Mesenchymal stem cell (in vitro differentiated cells and primary cell): ENCODE results near the gene TCF12.
A peak's percentile ranks its signal among the peaks of the same experiment; 100 is the strongest.

Source experiments
- DNase-seq: peaks from one replicate; pipeline ENCODE4 v3.0.0-alpha.2; 2013
- H2AFZ ChIP-seq: one replicate; pipeline ENCODE4 v1.6.1; 2013; ENCODE audit warnings: low read depth, mild to moderate bottlenecking, control low read depth, inconsistent platforms, low read length, moderate library complexity
- H2AK5ac ChIP-seq: 2 replicates; pipeline ENCODE4 v1.6.1; 2013; ENCODE audit warnings: low read length, moderate library complexity, mild to moderate bottlenecking, inconsistent platforms; ENCODE audit not compliant: severe bottlenecking
- H2BK120ac ChIP-seq: one replicate; pipeline ENCODE4 v1.6.1; 2013; ENCODE audit warnings: low read depth, mild to moderate bottlenecking, inconsistent platforms, low read length, moderate library complexity
- H2BK12ac ChIP-seq, 2 experiments: one replicate each; pipeline ENCODE4 v1.6.1; 2013; ENCODE audit warnings: inconsistent platforms in 2 of 2, low read length in 2 of 2, mild to moderate bottlenecking in 2 of 2, moderate library complexity in 2 of 2, control low read depth in 1 of 2
- H2BK15ac ChIP-seq: one replicate; pipeline ENCODE4 v1.6.1; 2013; ENCODE audit warnings: mild to moderate bottlenecking, low read depth, inconsistent platforms; ENCODE audit not compliant: poor library complexity, severe bottlenecking
- H2BK5ac ChIP-seq: 2 replicates; pipeline ENCODE4 v1.6.1; 2013; ENCODE audit warnings: low read depth, mild to moderate bottlenecking, low read length, control low read depth, inconsistent platforms; ENCODE audit not compliant: poor library complexity, severe bottlenecking
- H3K14ac ChIP-seq, 2 experiments: one replicate each; pipeline ENCODE4 v1.6.1; 2013; ENCODE audit warnings: inconsistent platforms in 2 of 2, low read length in 2 of 2, control low read depth in 1 of 2, mild to moderate bottlenecking in 1 of 2, moderate library complexity in 1 of 2
- H3K18ac ChIP-seq, 2 experiments: one replicate each; pipeline ENCODE4 v1.6.1; 2013; ENCODE audit warnings: inconsistent platforms in 2 of 2, low read length in 2 of 2, control low read depth in 1 of 2, low read depth in 1 of 2, mild to moderate bottlenecking in 1 of 2
- H3K23ac ChIP-seq, 2 experiments: one replicate each; pipeline ENCODE4 v1.6.1; 2013; ENCODE audit warnings: inconsistent platforms in 2 of 2, low read length in 2 of 2, mild to moderate bottlenecking in 2 of 2, moderate library complexity in 2 of 2, control low read depth in 1 of 2
- H3K27ac ChIP-seq: 2 replicates; pipeline ENCODE4 v1.5.1; 2013; ENCODE audit warnings: mild to moderate bottlenecking, moderate library complexity, low read length, control low read depth, inconsistent platforms; ENCODE audit not compliant: poor library complexity, severe bottlenecking
- H3K27me3 ChIP-seq, 2 experiments: 2 replicates each; pipeline versions ENCODE4 v1.6.1 to v1.7.0; 2013; ENCODE audit warnings: low read length in 2 of 2, mild to moderate bottlenecking in 2 of 2, moderate library complexity in 2 of 2, control low read depth in 1 of 2, inconsistent platforms in 1 of 2; ENCODE audit not compliant: control insufficient read depth in 1 of 2, insufficient read depth in 1 of 2
- H3K36me3 ChIP-seq, 2 experiments: 2 replicates each; pipeline versions ENCODE4 v1.6.1 to v1.7.0; 2013; ENCODE audit warnings: low read length in 2 of 2, control low read depth in 1 of 2, inconsistent platforms in 1 of 2, low read depth in 1 of 2, mild to moderate bottlenecking in 1 of 2; ENCODE audit not compliant: insufficient read depth in 2 of 2, control insufficient read depth in 1 of 2
- H3K4ac ChIP-seq, 2 experiments: one replicate each; pipeline ENCODE4 v1.6.1; 2013; ENCODE audit warnings: inconsistent platforms in 2 of 2, low read length in 2 of 2, mild to moderate bottlenecking in 2 of 2, moderate library complexity in 2 of 2, control low read depth in 1 of 2, low read depth in 1 of 2
- H3K4me1 ChIP-seq: 2 replicates; pipeline ENCODE4 v1.6.1; 2013; ENCODE audit warnings: low read depth, low read length, control low read depth; ENCODE audit not compliant: control insufficient read depth, insufficient read depth
- H3K4me2 ChIP-seq: 2 replicates; pipeline ENCODE4 v1.6.1; 2013; ENCODE audit warnings: low read length, mild to moderate bottlenecking, inconsistent platforms; ENCODE audit not compliant: poor library complexity, severe bottlenecking
- H3K4me3 ChIP-seq, 2 experiments: 2 replicates each; pipeline versions ENCODE4 v1.5.1 to v1.7.0; 2013; ENCODE audit warnings: low read length in 2 of 2, mild to moderate bottlenecking in 2 of 2, control low read depth in 1 of 2, low read depth in 1 of 2; ENCODE audit not compliant: insufficient read depth in 1 of 2
- H3K79me1 ChIP-seq: replicated peaks from 2 replicates; pipeline ENCODE4 v1.6.1; 2013; ENCODE audit warnings: mild to moderate bottlenecking, control low read depth, low read length, inconsistent platforms; ENCODE audit not compliant: poor library complexity, severe bottlenecking
- H3K9ac ChIP-seq: 2 replicates; pipeline ENCODE4 v1.7.0; 2013; ENCODE audit warnings: mild to moderate bottlenecking, low read length, moderate library complexity
- H3K9me3 ChIP-seq: 2 replicates; pipeline ENCODE4 v1.7.0; 2013; ENCODE audit warnings: mild to moderate bottlenecking, low read length; ENCODE audit not compliant: control insufficient read depth
- H4K8ac ChIP-seq: one replicate; pipeline ENCODE4 v1.6.1; 2013; ENCODE audit warnings: inconsistent platforms, mild to moderate bottlenecking, low read length, moderate library complexity
- H4K91ac ChIP-seq: one replicate; pipeline ENCODE4 v1.6.1; 2013; ENCODE audit warnings: mild to moderate bottlenecking, low read length, inconsistent platforms
- WGBS: methylation state at CpG from one replicate; pipeline ENCODE4 v1.1.7; 2013; ENCODE audit warnings: mixed read lengths; 5-methylcytosine and 5-hydroxymethylcytosine counted together

Gene TCF12

DNA sequence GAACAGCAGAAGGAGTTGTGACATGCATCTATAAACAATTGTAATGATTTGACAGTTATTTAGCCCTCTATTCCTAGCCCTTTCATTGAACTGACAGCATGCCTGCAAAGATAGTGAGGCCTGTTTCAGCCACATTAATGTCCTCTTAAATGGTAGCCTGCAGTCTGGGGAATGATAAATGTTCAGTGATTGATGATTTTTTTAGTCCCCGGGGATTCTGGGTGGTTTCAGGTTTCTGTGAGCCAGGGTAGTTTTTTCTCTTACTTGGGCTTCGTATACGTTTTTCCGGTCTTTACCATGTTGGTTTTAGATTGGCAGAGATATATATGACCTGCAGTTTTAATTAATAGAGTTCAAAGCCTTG lies 172.0 kb downstream of the TCF12 start:
- Histone ChIP-seq H2AK5ac (no peak overlapping the region), H2BK15ac (no peak overlapping the region), H2BK120ac (no peak overlapping the region)

DNA sequence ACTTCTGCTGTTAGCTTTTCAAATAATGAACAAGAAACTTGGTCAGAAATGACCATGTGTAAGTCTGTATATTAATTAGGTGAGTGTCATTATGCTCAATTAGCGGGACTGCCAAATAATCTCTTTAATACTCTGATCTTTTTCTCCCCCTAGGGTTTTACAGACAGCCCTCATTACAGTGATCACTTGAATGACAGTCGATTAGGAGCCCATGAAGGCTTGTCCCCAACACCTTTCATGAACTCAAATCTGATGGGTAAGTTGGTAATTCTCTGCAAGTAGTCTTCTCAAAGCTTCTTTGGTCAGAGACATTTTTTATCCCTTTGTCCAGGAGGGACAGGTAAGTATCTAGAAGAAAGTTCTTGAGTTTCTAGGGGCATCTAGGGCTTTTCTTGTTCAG lies 173.2 kb downstream of the TCF12 start:
- no peak overlapping the region for H2BK5ac ChIP-seq
- H2BK15ac ChIP-seq, result no peak overlapping the region
- H3K4me2 ChIP-seq, result no peak overlapping the region
- H3K4ac ChIP-seq, result no peak overlapping the region
- no peak overlapping the region for H3K27ac ChIP-seq
- no peak for DNase-seq
- no peak overlapping the region for H3K18ac ChIP-seq
- H3K14ac ChIP-seq, result no peak overlapping the region
- H3K9ac ChIP-seq, result no peak overlapping the region
- H3K79me1 ChIP-seq, result peaks cover 8% of the 10 kb centered on the region
- no peaks in the 10 kb centered on the region for H3K9me3 ChIP-seq
- H3K4me1 ChIP-seq, result no peaks in the 10 kb centered on the region
- H2AFZ ChIP-seq, result no peak overlapping the region
- peaks cover 3 to 32% of the 10 kb centered on the region in 2 experiments for H3K36me3 ChIP-seq
- H3K4me3 ChIP-seq, result no peak overlapping the region
- H4K91ac ChIP-seq, result no peak overlapping the region
- no peak overlapping the region for H2BK12ac ChIP-seq
- no CpG with 5 or more reads among the region's 2 CpGs for WGBS
- peak overlapping the region in 1 of 2 experiments; percentile 79 for H3K23ac ChIP-seq
- H2BK120ac ChIP-seq, result no peak overlapping the region
- H2AK5ac ChIP-seq, result no peak overlapping the region
- no peak overlapping the region for H4K8ac ChIP-seq
- no peaks in the 10 kb centered on the region for H3K27me3 ChIP-seq

More for the DNA sequence above, 172.0 kb downstream of the TCF12 start:
- Histone ChIP-seq H3K18ac (no peak overlapping the region), H3K4me1 (no peaks in the 10 kb centered on the region), H4K8ac (no peak overlapping the region), H3K36me3 (peaks cover 3 to 32% of the 10 kb centered on the region in 2 experiments), H3K14ac (no peak overlapping the region), H3K4me2 (no peak overlapping the region), H3K9ac (no peak overlapping the region), H3K4me3 (no peak overlapping the region), H3K23ac (no peak overlapping the region), H4K91ac (no peak overlapping the region), H2AFZ (no peak overlapping the region), H2BK12ac (no peak overlapping the region), H3K27ac (no peak overlapping the region), H3K27me3 (no peaks in the 10 kb centered on the region), H3K79me1 (peaks cover 8% of the 10 kb centered on the region), H3K9me3 (no peaks in the 10 kb centered on the region), H3K4ac (no peak overlapping the region), H2BK5ac (no peak overlapping the region)
- WGBS, result 29% methylated on average over 4 of the region's 4 CpGs
- peak; percentile 55 for DNase-seq

DNA sequence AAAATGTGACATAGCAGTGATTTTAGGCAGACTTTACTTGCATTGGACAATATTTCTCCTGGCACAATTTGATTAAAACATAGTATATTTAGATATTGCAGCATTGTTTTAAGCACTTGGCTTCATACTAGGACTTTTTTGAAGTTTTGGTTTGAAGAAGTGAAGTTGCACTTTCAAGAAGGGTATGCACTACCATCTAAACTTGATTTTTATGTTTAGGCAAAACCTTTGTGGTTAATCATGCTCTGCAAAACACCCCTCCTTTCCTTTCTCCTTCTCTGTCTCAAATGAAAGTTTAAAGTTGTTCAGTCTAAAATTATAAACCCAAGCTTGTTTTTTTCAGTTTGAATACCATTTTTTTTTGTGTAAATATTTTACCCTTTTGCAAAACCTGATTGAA lies 173.8 kb downstream of the TCF12 start:
- Histone ChIP-seq H3K23ac (no peak overlapping the region), H3K4me2 (no peak overlapping the region), H3K4me3 (no peak overlapping the region), H3K4ac (no peak overlapping the region), H2BK15ac (no peak overlapping the region), H2AK5ac (no peak overlapping the region), H3K9ac (no peak overlapping the region), H2BK12ac (no peak overlapping the region), H4K8ac (no peak overlapping the region), H2AFZ (no peak overlapping the region), H3K18ac (no peak overlapping the region), H3K27me3 (no peaks in the 10 kb centered on the region), H3K4me1 (no peaks in the 10 kb centered on the region), H3K14ac (no peak overlapping the region), H3K27ac (no peak overlapping the region), H2BK5ac (no peak overlapping the region), H3K79me1 (peaks cover 8% of the 10 kb centered on the region), H4K91ac (no peak overlapping the region), H3K36me3 (peaks cover 3 to 32% of the 10 kb centered on the region in 2 experiments), H2BK120ac (no peak overlapping the region), H3K9me3 (no peaks in the 10 kb centered on the region)
- DNase-seq, result no peak

DNA sequence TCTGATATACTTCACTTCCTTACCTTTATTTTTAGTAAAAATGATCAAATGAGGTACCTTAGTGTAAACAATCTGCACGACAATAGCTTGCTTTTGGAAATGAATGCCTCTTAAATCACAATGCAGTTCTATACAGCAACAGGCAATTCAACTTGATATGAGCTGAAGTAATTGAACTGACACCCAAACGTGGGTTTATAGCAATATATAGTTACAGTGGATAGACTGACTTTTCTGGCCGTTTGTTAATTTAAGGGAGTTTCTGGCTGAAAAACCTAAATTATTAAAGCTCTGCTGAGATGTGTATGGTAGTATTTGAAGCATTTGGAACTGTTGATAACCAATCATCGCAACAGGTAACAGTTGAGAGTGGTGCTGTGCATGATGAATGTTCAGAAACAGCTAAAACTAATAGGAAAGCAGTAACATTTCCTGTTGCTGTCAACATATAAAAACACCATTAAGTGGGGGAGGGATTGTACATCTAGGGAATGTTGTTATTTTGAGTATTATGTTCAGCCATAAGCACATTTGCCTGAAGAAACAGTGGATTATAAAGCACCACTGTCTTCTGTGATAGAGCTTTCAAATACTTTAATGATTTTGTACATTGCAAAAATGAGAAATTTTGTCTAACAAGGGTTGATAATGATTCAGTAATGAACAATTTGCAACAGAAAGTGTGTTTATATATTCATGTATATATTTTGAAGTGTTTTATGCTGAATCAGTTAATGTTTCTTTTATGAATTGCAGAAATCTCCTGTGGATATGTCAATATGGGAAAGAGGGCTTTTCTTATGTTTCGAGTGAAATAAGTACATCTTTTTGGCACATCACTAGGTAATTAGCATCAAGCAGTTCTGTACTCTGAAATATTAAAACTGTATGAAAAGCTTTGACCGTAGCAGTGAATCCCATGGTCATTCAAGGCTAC lies 176.1 kb downstream of the TCF12 start:
- Histone ChIP-seq H3K36me3 (peaks cover 3 to 32% of the 10 kb centered on the region in 2 experiments), H3K18ac (no peak overlapping the region), H3K79me1 (peaks cover 9% of the 10 kb centered on the region), H3K9ac (no peak overlapping the region), H3K23ac (no peak overlapping the region), H3K4ac (no peak overlapping the region), H3K27me3 (no peaks in the 10 kb centered on the region), H3K4me2 (no peak overlapping the region), H3K4me1 (peaks cover 1% of the 10 kb centered on the region), H4K91ac (no peak overlapping the region), H2BK120ac (no peak overlapping the region), H2BK15ac (no peak overlapping the region), H2BK5ac (no peak overlapping the region), H3K14ac (no peak overlapping the region), H2AK5ac (no peak overlapping the region), H2AFZ (no peak overlapping the region), H4K8ac (no peak overlapping the region), H3K9me3 (no peaks in the 10 kb centered on the region), H2BK12ac (no peak overlapping the region), H3K4me3 (no peak overlapping the region), H3K27ac (no peak overlapping the region)
- no peak for DNase-seq
- WGBS, result 88% methylated on average over 5 of the region's 6 CpGs
